Ishikawa (cell line): ENCODE measurements around the gene KCNAB2.

Experiments
- CREB1 ChIP-seq: IDR thresholded peaks from 2 replicates; pipeline ENCODE4 v1.6.1; 2012; ENCODE audit warnings: low read depth
- RAD21 ChIP-seq: IDR thresholded peaks from 2 replicates; pipeline ENCODE4 v1.6.1; 2012; ENCODE audit warnings: low read depth
- YY1 ChIP-seq: IDR thresholded peaks from 2 replicates; pipeline ENCODE4 v1.6.1; 2012; ENCODE audit warnings: low read depth

- TF ChIP-seq CREB1, result no peak
- TF ChIP-seq YY1, result no peak
- no peak for TF ChIP-seq RAD21
These were observed 5.2 kb upstream of the KCNAB2 start for GRCh38 chr1:6040444-6040843.
